CD4-positive, CD25-positive, alpha-beta regulatory T cell (primary cell): ENCODE measurements around the gene ETNK2. TPM values are rescaled to one million over a fixed set of nuclear protein-coding genes. Genes with fewer than 3 reads are reported as not detected.

Experiments
- ATAC-seq, 2 donors: fragments of 150-1000 bp; cut with Tn5 transposase; one replicate each; pipeline ENCODE4 v1.10.0; 2021; ENCODE audit warnings: low read depth in 2 of 2, moderate number of reproducible peaks in 2 of 2, moderate library complexity in 1 of 2
- DNase-seq, 3 donors: peaks; one replicate each; pipeline versions ENCODE4 v3.0.0 to v3.0.0-alpha.2; 2012 to 2022; ENCODE audit warnings: mixed read lengths in 1 of 3
- H3K27ac ChIP-seq: one replicate; pipeline ENCODE4 v1.7.0; 2013; ENCODE audit warnings: mild to moderate bottlenecking, low read length; ENCODE audit not compliant: insufficient read depth, poor library complexity, severe bottlenecking
- H3K27me3 ChIP-seq: one replicate; pipeline ENCODE4 v1.7.0; 2013; ENCODE audit warnings: low read length; ENCODE audit not compliant: control insufficient read depth, insufficient read depth
- H3K36me3 ChIP-seq: one replicate; pipeline ENCODE4 v1.7.0; 2013; ENCODE audit warnings: mild to moderate bottlenecking, low read length, moderate library complexity; ENCODE audit not compliant: control insufficient read depth, insufficient read depth
- H3K4me1 ChIP-seq: 2 replicates; pipeline ENCODE4 v1.7.0; 2013; ENCODE audit warnings: mild to moderate bottlenecking, low read length; ENCODE audit not compliant: insufficient read depth, control insufficient read depth, poor library complexity, severe bottlenecking
- H3K4me3 ChIP-seq: one replicate; pipeline ENCODE4 v1.7.0; 2013; ENCODE audit warnings: low read depth, mild to moderate bottlenecking, low read length, moderate library complexity
- H3K9me3 ChIP-seq, 2 experiments: 1 replicate in 1 of 2; 2 replicates in 1 of 2; pipeline ENCODE4 v1.7.0; 2013; ENCODE audit warnings: low read length in 2 of 2, mild to moderate bottlenecking in 1 of 2, moderate library complexity in 1 of 2; ENCODE audit not compliant: control insufficient read depth in 2 of 2
- H3K27ac Mint-ChIP-seq, 3 donors: one replicate each; pipeline ENCODE4 v1.8.0; 2020 to 2022; ENCODE audit warnings: mild to moderate bottlenecking in 3 of 3, mixed read lengths in 3 of 3, moderate library complexity in 2 of 3
- H3K27me3 Mint-ChIP-seq: one replicate; pipeline ENCODE4 v1.8.0; 2022; ENCODE audit warnings: mild to moderate bottlenecking, mixed read lengths
- H3K36me3 Mint-ChIP-seq: one replicate; pipeline ENCODE4 v1.8.0; 2020; ENCODE audit warnings: mixed read lengths
- H3K4me1 Mint-ChIP-seq, 4 donors: one replicate each; pipeline ENCODE4 v1.8.0; 2020 to 2022; ENCODE audit warnings: mixed read lengths in 4 of 4, mild to moderate bottlenecking in 1 of 4
- H3K4me3 Mint-ChIP-seq, 4 donors: one replicate each; pipeline ENCODE4 v1.8.0; 2020 to 2022; ENCODE audit warnings: mild to moderate bottlenecking in 4 of 4, mixed read lengths in 4 of 4, moderate library complexity in 3 of 4
- H3K9me3 Mint-ChIP-seq, 7 donors: one replicate each; pipeline ENCODE4 v1.8.0; 2020 to 2022; ENCODE audit warnings: mixed read lengths in 7 of 7, mild to moderate bottlenecking in 3 of 7, moderate library complexity in 2 of 7
- polyA plus RNA-seq, 4 donors: library from polyadenylated mRNA; unstranded; fragments of 300-500 nt; fragmentation: Illumina TruSeq; gene quantifications; one replicate each; pipeline ENCODE4 v1.2.3, GENCODE V29; 2021
- total RNA-seq: library from RNA; stranded (reverse); gene quantifications from one replicate; pipeline ENCODE4 v1.2.3, GENCODE V29; 2022

Gene ETNK2
- total and polyA plus RNA-seq, 5 donors from 2014 or later = 0.55 to 3.0 (median 1.2) TPM

- Histone ChIP-seq H3K27ac (no peak overlapping the region), H3K36me3 (no peaks in the 10 kb centered on the region), H3K27me3 (no peaks in the 10 kb centered on the region), H3K4me1 (no peaks in the 10 kb centered on the region), H3K4me3 (no peak overlapping the region), H3K9me3 (no peaks in the 10 kb centered on the region)
- H3K36me3 Mint-ChIP-seq = peaks cover 5% of the 10 kb centered on the region
- H3K4me1 Mint-ChIP-seq = no peaks in the 10 kb centered on the region
- H3K4me3 Mint-ChIP-seq = no peak overlapping the region
- DNase-seq = no peak
- ATAC-seq = no peak
- peaks cover 0 to 2% (median 0%) of the 10 kb centered on the region in 7 donors for H3K9me3 Mint-ChIP-seq
- H3K27ac Mint-ChIP-seq = no peak overlapping the region
- H3K27me3 Mint-ChIP-seq = peaks cover 7% of the 10 kb centered on the region
These were observed 9.5 kb downstream of the ETNK2 start for GRCh38 chr1:204142032-204142974.

- no peaks in the 10 kb centered on the region for H3K36me3 ChIP-seq
- Mint-ChIP-seq H3K9me3 (peaks cover 0 to 2% (median 0%) of the 10 kb centered on the region in 7 donors), H3K4me3 (no peak overlapping the region), H3K27ac (no peak overlapping the region), H3K4me1 (no peaks in the 10 kb centered on the region), H3K36me3 (peaks cover 5% of the 10 kb centered on the region), H3K27me3 (peaks cover 8% of the 10 kb centered on the region)
- DNase-seq (no peak), ATAC-seq (no peak)
- H3K4me1 ChIP-seq = no peaks in the 10 kb centered on the region
- H3K9me3 ChIP-seq = no peaks in the 10 kb centered on the region
- H3K27me3 ChIP-seq = no peaks in the 10 kb centered on the region
- no peak overlapping the region for H3K4me3 ChIP-seq
- no peak overlapping the region for H3K27ac ChIP-seq
These were observed 10.7 kb downstream of the ETNK2 start for GRCh38 chr1:204141131-204141530.

DNA sequence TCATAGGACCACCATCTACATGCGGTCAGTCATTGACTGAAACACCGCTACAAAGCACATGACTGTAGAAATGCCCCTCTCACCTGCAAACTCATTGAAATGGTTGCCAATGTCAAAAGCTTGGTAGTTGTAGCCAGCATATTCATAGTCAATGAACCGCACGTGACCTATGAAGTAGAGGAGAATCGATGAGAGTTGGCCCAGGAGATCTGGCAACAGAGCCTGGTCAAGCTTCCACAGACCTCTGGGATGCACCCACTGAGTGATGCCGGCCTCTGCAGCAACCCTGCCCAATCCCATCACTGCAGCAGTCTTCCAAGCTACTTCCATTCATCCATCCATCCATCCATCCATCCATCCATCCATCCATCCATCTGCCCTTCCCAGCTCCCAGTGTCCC is 11.9 kb downstream of the ETNK2 start:
- H3K27ac Mint-ChIP-seq = no peak overlapping the region
- H3K4me3 Mint-ChIP-seq = no peak overlapping the region
- H3K9me3 Mint-ChIP-seq = peaks cover 0 to 2% (median 0%) of the 10 kb centered on the region in 7 donors
- no peak overlapping the region for H3K4me3 ChIP-seq
- no peaks in the 10 kb centered on the region for H3K9me3 ChIP-seq
- H3K36me3 ChIP-seq = no peaks in the 10 kb centered on the region
- DNase-seq (no peak), ATAC-seq (no peak)
- peaks cover 5% of the 10 kb centered on the region for H3K36me3 Mint-ChIP-seq
- H3K4me1 Mint-ChIP-seq = no peaks in the 10 kb centered on the region
- H3K27me3 ChIP-seq = no peaks in the 10 kb centered on the region
- peaks cover 11% of the 10 kb centered on the region for H3K27me3 Mint-ChIP-seq
- no peaks in the 10 kb centered on the region for H3K4me1 ChIP-seq
- H3K27ac ChIP-seq = no peak overlapping the region

DNA sequence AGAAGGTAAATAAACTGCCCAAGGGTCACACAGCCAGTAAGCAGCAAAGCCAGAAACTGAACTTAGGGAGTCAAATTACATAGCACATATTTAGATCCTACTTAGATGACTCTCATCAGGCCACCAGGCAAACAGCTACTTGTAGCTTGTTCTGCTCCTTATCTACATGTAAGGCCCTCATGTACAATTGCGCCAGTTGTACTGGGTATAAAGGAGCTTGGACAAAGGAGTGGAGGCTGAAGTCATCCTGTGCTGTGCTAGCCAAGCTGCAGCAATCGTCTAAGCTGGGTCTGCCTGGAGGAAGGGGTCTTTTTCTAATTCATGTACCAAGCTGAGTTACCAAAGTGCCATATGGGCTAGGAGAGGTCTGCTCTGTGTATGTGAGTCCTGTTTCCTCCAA is 12.8 kb downstream of the ETNK2 start:
- H3K4me1 Mint-ChIP-seq = no peaks in the 10 kb centered on the region
- H3K36me3 Mint-ChIP-seq = peaks cover 5% of the 10 kb centered on the region
- no peaks in the 10 kb centered on the region for H3K4me1 ChIP-seq
- no peaks in the 10 kb centered on the region for H3K36me3 ChIP-seq
- no peak overlapping the region for H3K27ac ChIP-seq
- no peaks in the 10 kb centered on the region for H3K27me3 ChIP-seq
- H3K27me3 Mint-ChIP-seq = peaks cover 11% of the 10 kb centered on the region
- no peaks in the 10 kb centered on the region for H3K9me3 ChIP-seq
- H3K27ac Mint-ChIP-seq = no peak overlapping the region
- no peak for DNase-seq
- ATAC-seq = no peak
- no peak overlapping the region for H3K4me3 Mint-ChIP-seq
- H3K9me3 Mint-ChIP-seq = no peaks in the 10 kb centered on the region
- H3K4me3 ChIP-seq = no peak overlapping the region

- H3K4me1 ChIP-seq = no peaks in the 10 kb centered on the region
- no peak for DNase-seq
- H3K4me3 ChIP-seq = no peak overlapping the region
- Mint-ChIP-seq H3K4me3 (no peak overlapping the region), H3K9me3 (no peaks in the 10 kb centered on the region), H3K27me3 (peaks cover 4% of the 10 kb centered on the region), H3K4me1 (no peaks in the 10 kb centered on the region), H3K27ac (no peak overlapping the region), H3K36me3 (peaks cover 5% of the 10 kb centered on the region)
- H3K27ac ChIP-seq = no peak overlapping the region
- ATAC-seq = no peak
- H3K36me3 ChIP-seq = no peaks in the 10 kb centered on the region
- H3K27me3 ChIP-seq = no peaks in the 10 kb centered on the region
- H3K9me3 ChIP-seq = no peaks in the 10 kb centered on the region
These were observed 15.0 kb downstream of the ETNK2 start for GRCh38 chr1:204136814-204137213.

DNA sequence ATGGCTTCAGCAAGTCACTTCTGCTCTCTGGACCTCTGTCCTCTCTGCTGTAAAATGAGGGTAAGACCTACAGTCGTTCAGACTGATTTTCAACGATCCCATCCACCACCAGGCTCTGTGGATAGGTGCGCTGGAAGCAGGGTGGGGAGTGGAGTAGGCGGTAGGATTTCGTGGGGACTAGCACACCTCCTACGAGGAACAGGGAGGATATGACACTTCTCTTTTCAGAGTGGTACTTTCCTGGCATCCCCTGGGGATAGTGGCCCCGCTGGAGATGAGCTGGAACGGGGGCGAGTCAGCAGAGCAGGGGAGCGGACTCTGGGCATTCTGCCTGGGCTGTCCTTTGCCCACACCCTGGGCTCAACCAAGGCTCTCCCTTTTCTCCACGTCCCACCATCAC is 17.7 kb downstream of the ETNK2 start:
- no peaks in the 10 kb centered on the region for H3K36me3 ChIP-seq
- no peak overlapping the region for H3K27ac ChIP-seq
- H3K9me3 Mint-ChIP-seq = no peaks in the 10 kb centered on the region
- no peaks in the 10 kb centered on the region for H3K4me1 ChIP-seq
- peaks cover 0 to 3% (median 0%) of the 10 kb centered on the region in 4 donors for H3K4me1 Mint-ChIP-seq
- peaks cover 4% of the 10 kb centered on the region for H3K27me3 Mint-ChIP-seq
- no peak overlapping the region for H3K4me3 Mint-ChIP-seq
- H3K4me3 ChIP-seq = no peak overlapping the region
- no peaks in the 10 kb centered on the region for H3K9me3 ChIP-seq
- H3K27me3 ChIP-seq = no peaks in the 10 kb centered on the region
- ATAC-seq (no peak), DNase-seq (no peak)
- H3K36me3 Mint-ChIP-seq = no peaks in the 10 kb centered on the region
- no peak overlapping the region for H3K27ac Mint-ChIP-seq

- DNase-seq = no peak
- ATAC-seq = no peak
- no peaks in the 10 kb centered on the region for H3K9me3 Mint-ChIP-seq
- H3K27ac Mint-ChIP-seq = peak overlapping the region in 1 of 3 donors; percentile 71
- no peak overlapping the region for H3K4me3 Mint-ChIP-seq
- Histone ChIP-seq H3K27me3 (no peaks in the 10 kb centered on the region), H3K9me3 (no peaks in the 10 kb centered on the region), H3K27ac (no peak overlapping the region), H3K36me3 (no peaks in the 10 kb centered on the region), H3K4me1 (no peaks in the 10 kb centered on the region), H3K4me3 (no peak overlapping the region)
- H3K27me3 Mint-ChIP-seq = peaks cover 8% of the 10 kb centered on the region
- H3K4me1 Mint-ChIP-seq = peaks cover 0 to 8% (median 4%) of the 10 kb centered on the region in 4 donors
- no peaks in the 10 kb centered on the region for H3K36me3 Mint-ChIP-seq
These were observed 19.1 kb downstream of the ETNK2 start for GRCh38 chr1:204132718-204133117.

GRCh38 chr1:204131978-204132377 is 19.9 kb downstream of the ETNK2 start:
- Mint-ChIP-seq H3K9me3 (no peaks in the 10 kb centered on the region), H3K27me3 (peaks cover 13% of the 10 kb centered on the region), H3K4me3 (no peak overlapping the region), H3K27ac (no peak overlapping the region), H3K36me3 (no peaks in the 10 kb centered on the region), H3K4me1 (peaks cover 0 to 8% (median 4%) of the 10 kb centered on the region in 4 donors)
- no peaks in the 10 kb centered on the region for H3K36me3 ChIP-seq
- DNase-seq (no peak), ATAC-seq (no peak)
- no peak overlapping the region for H3K4me3 ChIP-seq
- no peak overlapping the region for H3K27ac ChIP-seq
- H3K4me1 ChIP-seq = no peaks in the 10 kb centered on the region
- no peaks in the 10 kb centered on the region for H3K9me3 ChIP-seq
- H3K27me3 ChIP-seq = no peaks in the 10 kb centered on the region
